Upper lobe of right lung (tissue), 1 donor: ENCODE results near the gene FREY1. TPM values are rescaled to one million over a fixed set of nuclear protein-coding genes. Genes with fewer than 3 reads are reported as not detected.
"Not testable (repeated sequence)": the region's sequence is repeated elsewhere in the genome, so short reads cannot be mapped to it uniquely, and the experiment has no call there.

Experiments used
- ATAC-seq: fragments of 200-7000 bp; cut with Tn5 transposase; one replicate; pipeline ENCODE4 v1.9.1; 2020; ENCODE audit warnings: mild to moderate bottlenecking, moderate library complexity
- DNase-seq: peaks from one replicate; pipeline ENCODE4 v3.0.0-alpha.2; 2020
- H3K27ac ChIP-seq: fragments of 200-600 bp; one replicate; pipeline ENCODE4 v1.8.0; 2022
- H3K27me3 ChIP-seq: fragments of 200-600 bp; one replicate; pipeline ENCODE4 v1.8.0; 2022; ENCODE audit warnings: mild to moderate bottlenecking
- H3K36me3 ChIP-seq: fragments of 200-600 bp; one replicate; pipeline ENCODE4 v1.8.0; 2022
- H3K4me1 ChIP-seq: fragments of 200-600 bp; one replicate; pipeline ENCODE4 v1.8.0; 2022
- H3K4me3 ChIP-seq: fragments of 200-600 bp; one replicate; pipeline ENCODE4 v1.8.0; 2022; ENCODE audit warnings: mild to moderate bottlenecking
- H3K9me3 ChIP-seq: fragments of 200-600 bp; one replicate; pipeline ENCODE4 v1.8.0; 2022
- intact Hi-C: fragments of 100-400 bp; cut with DNase I; formaldehyde crosslinking; loops from one replicate; pipeline ENCODE4 v1.11.0; 2022
- total RNA-seq: library from RNA; stranded (reverse); fragmentation: NEBNext Ultra II Directional; extraction: Animal tissue kit (Norgen Biotek cat#: 25700); gene quantifications from one replicate; pipeline ENCODE4 v1.2.1, GENCODE V29; 2021
- TF ChIP-seq, protein P1 (sequence below): fragments of 200-600 bp; IDR thresholded peaks from one replicate; pipeline ENCODE4 v1.8.0; 2022; ENCODE audit warnings: antibody characterized with exemption
- donor health status: DM: no; HTN: yes; CAD: no; lungs with severe emphysema.

Gene FREY1
- total RNA-seq, 1 donor from 2014 or later = 0.75 TPM

DNA sequence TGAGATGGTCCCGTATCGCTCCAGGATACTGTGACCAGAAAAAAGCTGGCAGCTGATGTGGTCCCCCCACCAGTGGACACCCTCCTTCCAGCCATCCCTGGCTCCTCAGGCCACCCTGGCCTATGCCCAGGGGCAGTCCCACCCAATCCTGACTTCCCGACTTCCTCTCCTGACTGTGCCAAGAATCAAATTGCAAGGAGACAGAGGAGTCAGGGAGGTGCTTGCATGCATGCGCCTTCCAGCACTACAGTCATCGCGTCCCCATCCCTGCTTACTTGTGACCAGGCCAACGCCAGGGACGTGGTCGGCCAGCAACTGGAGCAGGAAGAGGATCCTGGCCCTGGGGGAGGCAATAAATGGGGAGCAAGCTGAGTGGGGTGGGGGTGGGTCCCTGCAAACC is 3.6 kb upstream of the FREY1 start:
- TF ChIP-seq, protein P1, sequence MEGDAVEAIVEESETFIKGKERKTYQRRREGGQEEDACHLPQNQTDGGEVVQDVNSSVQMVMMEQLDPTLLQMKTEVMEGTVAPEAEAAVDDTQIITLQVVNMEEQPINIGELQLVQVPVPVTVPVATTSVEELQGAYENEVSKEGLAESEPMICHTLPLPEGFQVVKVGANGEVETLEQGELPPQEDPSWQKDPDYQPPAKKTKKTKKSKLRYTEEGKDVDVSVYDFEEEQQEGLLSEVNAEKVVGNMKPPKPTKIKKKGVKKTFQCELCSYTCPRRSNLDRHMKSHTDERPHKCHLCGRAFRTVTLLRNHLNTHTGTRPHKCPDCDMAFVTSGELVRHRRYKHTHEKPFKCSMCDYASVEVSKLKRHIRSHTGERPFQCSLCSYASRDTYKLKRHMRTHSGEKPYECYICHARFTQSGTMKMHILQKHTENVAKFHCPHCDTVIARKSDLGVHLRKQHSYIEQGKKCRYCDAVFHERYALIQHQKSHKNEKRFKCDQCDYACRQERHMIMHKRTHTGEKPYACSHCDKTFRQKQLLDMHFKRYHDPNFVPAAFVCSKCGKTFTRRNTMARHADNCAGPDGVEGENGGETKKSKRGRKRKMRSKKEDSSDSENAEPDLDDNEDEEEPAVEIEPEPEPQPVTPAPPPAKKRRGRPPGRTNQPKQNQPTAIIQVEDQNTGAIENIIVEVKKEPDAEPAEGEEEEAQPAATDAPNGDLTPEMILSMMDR = no peak
- ATAC-seq = no peak
- Histone ChIP-seq H3K4me1 (no peaks in the 10 kb centered on the region), H3K36me3 (peaks cover 67% of the 10 kb centered on the region), H3K27me3 (no peaks in the 10 kb centered on the region), H3K4me3 (no peak overlapping the region), H3K27ac (no peak overlapping the region), H3K9me3 (no peaks in the 10 kb centered on the region)
- DNase-seq = no peak
- intact Hi-C loops = no loop called here

DNA sequence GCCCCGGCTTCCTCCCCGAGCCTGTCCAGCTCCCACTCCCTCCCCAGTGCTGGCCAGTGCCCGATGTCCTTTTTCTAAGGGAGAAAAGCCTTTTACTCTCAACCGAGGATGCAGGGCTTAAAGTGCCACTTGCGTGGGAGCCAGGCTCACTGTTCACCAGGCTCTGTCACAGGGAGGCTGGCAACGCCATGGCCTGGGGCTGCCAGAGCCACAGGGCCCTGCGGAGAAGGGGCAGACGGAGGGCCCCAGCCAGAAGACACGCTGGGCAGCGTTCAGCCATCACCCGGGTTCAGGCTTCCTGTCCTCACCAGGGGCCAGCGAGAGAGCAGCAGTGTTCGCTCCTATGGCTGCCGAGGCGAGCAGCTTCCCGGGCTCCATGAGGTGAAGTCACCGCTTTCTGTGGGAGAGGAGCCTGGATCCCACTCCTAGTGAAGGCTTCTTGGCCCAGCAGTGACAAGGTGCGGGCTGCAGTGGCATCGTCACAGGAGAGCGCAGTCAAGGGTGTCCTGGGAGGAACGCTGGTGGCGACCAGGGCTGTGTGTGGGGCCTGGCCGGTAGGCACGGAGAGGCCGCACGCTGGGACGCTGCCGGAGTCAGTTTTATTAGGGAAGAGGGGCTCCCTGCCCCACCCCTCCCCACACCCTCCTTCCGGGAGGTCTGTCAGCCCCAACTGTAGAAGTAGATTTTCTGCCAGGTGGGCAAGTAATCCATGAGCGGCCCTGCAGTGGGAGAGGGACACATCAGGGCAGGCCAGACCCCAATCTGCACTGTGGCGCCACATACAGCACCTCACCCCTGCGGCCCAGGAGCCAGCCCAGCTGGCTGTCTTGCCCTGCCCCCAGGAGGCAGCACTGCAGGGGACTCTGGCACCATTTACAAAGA is 2.8 kb upstream of the FREY1 start:
- TF ChIP-seq, protein P1 = no peak
- ATAC-seq (no peak), DNase-seq (no peak)
- Histone ChIP-seq H3K27ac (no peak overlapping the region), H3K4me1 (no peaks in the 10 kb centered on the region), H3K36me3 (peaks cover 59% of the 10 kb centered on the region), H3K4me3 (no peak overlapping the region), H3K9me3 (no peaks in the 10 kb centered on the region), H3K27me3 (no peaks in the 10 kb centered on the region)
- intact Hi-C loops = no loop called here

DNA sequence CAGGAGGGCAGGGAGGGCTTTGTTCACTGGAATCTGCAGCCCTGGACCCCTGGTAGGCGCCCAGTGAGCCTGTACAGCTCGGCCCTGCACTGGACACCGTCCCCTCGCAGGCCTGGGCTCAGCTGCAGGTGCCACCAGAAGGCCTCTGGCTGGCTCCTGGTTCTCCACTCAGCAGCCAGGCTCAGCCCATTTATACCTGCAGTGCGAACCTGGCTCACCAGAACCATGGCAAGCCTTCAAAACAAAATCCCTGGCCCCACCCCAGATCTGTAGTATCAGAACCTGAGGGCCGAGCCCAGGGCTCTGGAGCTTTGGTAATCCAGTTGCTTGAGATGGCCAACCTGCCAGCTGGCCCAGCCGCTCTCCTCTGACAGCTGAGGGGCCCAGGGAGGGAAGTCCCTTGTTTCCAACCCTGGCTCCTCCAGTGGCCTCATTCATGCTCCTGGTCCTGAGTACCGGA is 870 bp upstream of the FREY1 start:
- no peak overlapping the region for H3K4me3 ChIP-seq
- TF ChIP-seq, protein P1 = no peak
- no peaks in the 10 kb centered on the region for H3K9me3 ChIP-seq
- H3K27ac ChIP-seq = no peak overlapping the region
- no peaks in the 10 kb centered on the region for H3K27me3 ChIP-seq
- H3K36me3 ChIP-seq = peaks cover 40% of the 10 kb centered on the region
- intact Hi-C loops = no loop called here
- DNase-seq (no peak), ATAC-seq (no peak)
- H3K4me1 ChIP-seq = no peaks in the 10 kb centered on the region

DNA sequence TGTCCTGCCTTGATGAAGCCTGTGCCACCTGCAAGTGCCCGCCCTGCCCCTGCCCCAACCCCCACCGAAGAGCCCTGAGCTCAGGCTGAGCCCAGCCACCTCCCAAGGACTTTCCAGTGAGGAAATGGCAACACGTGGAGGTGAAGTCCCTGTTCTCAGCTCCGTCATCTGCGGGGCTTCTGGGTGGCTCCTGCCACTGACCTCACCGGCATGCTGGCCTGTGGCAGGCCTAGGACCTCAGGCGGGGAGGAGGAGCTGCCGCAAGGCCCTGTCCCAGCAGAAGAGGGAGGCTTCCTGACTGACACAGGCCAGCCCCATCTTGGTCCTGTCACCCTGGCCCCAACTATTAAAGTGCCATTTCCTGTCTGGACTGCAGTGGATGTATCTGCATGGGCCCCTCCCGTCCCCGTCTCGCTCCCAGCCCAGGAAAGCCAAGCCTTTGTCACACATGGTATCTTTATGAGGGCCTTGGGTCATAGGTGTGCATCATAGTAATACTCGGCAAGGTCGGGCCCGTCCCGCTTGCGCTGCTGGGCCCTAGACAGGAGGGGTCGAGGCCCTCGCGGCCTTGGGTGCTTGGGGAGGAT is 882 bp downstream of the FREY1 start:
- H3K27me3 ChIP-seq = no peaks in the 10 kb centered on the region
- H3K4me1 ChIP-seq = peaks cover under 1% of the 10 kb centered on the region
- DNase-seq (no peak), ATAC-seq (no peak)
- peaks cover 22% of the 10 kb centered on the region for H3K36me3 ChIP-seq
- no peak overlapping the region for H3K27ac ChIP-seq
- no peak overlapping the region for H3K4me3 ChIP-seq
- no peaks in the 10 kb centered on the region for H3K9me3 ChIP-seq
- intact Hi-C loops = no loop called here
- TF ChIP-seq, protein P1 = no peak

DNA sequence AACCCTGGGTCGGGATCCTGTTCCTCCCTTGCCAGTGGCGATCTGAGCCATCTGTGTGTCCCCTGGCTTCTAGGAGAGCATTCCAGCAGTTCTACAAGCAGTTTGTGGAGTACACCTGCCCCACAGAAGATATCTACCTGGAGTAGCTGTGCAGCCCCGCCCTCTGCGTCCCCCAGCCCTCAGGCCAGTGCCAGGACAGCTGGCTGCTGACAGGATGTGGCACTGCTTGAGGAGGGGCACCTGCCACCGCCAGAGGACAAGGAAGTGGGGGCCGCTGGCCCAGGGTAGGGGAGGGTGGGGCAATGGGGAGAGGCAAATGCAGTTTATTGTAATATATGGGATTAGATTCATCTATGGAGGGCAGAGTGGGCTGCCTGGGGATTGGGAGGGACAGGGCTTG is 1.5 kb downstream of the FREY1 start:
- H3K4me3 ChIP-seq, intact Hi-C loops, DNase-seq, H3K9me3 ChIP-seq, H3K4me1 ChIP-seq, ATAC-seq, H3K27ac ChIP-seq, H3K27me3 ChIP-seq: not testable (repeated sequence)
- H3K36me3 ChIP-seq = peaks cover 16% of the 10 kb centered on the region

DNA sequence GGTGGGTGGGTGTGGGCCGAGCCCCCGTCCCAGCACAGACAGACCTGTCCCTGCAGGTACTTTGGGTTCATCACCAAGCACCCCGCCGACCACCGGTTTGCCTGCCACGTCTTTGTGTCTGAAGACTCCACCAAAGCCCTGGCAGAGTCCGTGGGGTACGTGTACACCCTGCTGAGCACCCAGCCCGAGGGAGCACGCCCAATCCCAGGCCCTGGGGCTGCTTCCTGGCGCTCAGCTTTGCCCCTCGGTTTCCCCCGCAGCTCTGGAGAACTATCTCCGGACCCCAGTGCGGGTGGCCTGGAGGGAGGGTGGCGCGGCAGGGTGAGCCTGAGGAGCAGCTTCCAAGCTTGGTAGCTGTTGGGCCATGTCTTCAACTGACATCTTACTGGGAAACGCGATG is 2.0 kb downstream of the FREY1 start:
- Histone ChIP-seq H3K27me3 (no peaks in the 10 kb centered on the region), H3K9me3 (no peaks in the 10 kb centered on the region), H3K36me3 (peaks cover 12% of the 10 kb centered on the region), H3K4me1 (peaks cover 5% of the 10 kb centered on the region), H3K27ac (no peak overlapping the region), H3K4me3 (no peak overlapping the region)
- intact Hi-C loops = no loop called here
- ATAC-seq = no peak
- no peak for DNase-seq
- TF ChIP-seq, protein P1 = no peak
